ENCODE results near the gene ZFP14. TPM values are rescaled to one million over a fixed set of nuclear protein-coding genes. Genes with fewer than 3 reads are reported as not detected.

ZFP14 gene
- total RNA-seq, 1 donor from 2014 or later = 14.3 TPM

DNA sequence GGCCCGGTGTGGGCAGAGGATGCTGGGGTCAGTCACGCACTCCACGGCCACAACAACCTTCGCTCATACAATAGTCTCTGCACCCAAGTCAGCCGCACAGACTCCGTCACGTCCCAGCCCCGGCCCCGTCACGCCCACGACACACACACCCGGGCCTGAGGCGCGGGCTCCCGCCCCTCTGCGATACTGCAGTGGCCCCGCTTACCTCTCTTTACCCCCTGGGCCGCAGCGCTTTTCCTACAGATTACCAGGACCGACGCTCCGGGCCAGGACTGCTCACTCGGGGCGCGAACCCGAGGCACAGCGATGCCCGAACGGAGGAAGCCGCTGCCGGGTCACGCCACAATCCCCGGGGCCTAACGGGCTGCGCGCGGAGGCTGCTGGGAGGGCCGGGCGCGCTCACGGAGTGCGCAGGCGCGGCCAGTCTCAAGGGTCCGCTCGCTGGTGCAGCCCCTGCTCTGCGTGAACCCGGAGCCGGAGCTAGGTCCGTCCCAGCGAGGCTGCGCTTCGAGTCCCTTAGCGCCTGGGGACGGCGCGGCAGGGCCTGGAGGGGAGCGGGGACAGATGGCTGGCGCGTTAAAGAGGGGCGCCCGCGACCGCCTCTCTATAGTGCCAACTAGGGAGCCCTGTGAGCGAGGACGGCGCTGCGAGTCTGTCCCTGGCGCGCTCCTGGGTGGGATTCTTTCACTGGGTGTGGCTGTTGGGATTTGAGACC, 39.4 kb upstream of the ZFP14 start, which contains the start of gene ZFP82:
Gene ZFP82, minus strand, starts transcription at position 358 of the 715 bp plus-strand sequence. CDS start 8,855 bp downstream, outside the sequence.
- peaks cover 1% of the 10 kb centered on the region for H3K4me1 Mint-ChIP-seq (ENCODE audit: low read depth, unreplicated experiment)
- H3K27me3 Mint-ChIP-seq (ENCODE audit: unreplicated experiment) = peaks cover 10% of the 10 kb centered on the region
- TF ChIP-seq, protein P1, sequence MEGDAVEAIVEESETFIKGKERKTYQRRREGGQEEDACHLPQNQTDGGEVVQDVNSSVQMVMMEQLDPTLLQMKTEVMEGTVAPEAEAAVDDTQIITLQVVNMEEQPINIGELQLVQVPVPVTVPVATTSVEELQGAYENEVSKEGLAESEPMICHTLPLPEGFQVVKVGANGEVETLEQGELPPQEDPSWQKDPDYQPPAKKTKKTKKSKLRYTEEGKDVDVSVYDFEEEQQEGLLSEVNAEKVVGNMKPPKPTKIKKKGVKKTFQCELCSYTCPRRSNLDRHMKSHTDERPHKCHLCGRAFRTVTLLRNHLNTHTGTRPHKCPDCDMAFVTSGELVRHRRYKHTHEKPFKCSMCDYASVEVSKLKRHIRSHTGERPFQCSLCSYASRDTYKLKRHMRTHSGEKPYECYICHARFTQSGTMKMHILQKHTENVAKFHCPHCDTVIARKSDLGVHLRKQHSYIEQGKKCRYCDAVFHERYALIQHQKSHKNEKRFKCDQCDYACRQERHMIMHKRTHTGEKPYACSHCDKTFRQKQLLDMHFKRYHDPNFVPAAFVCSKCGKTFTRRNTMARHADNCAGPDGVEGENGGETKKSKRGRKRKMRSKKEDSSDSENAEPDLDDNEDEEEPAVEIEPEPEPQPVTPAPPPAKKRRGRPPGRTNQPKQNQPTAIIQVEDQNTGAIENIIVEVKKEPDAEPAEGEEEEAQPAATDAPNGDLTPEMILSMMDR (IDR thresholded peaks at IDR 0.05; ENCODE audit: partially characterized antibody, unreplicated experiment) = no peak
- peak within 1 kb of the TSS; percentile 94 for H3K27ac Mint-ChIP-seq (ENCODE audit: unreplicated experiment)
- H3K9me3 Mint-ChIP-seq (ENCODE audit: unreplicated experiment) = peaks cover 17% of the 10 kb centered on the region
- peaks cover 10% of the 10 kb centered on the region for H3K36me3 Mint-ChIP-seq (ENCODE audit: unreplicated experiment)
- peak; percentile 95 for DNase-seq
- peak within 1 kb of the TSS; percentile 95 for H3K4me3 Mint-ChIP-seq (ENCODE audit: unreplicated experiment)

- peak overlapping the region; percentile 94 for H3K27ac Mint-ChIP-seq (ENCODE audit: unreplicated experiment)
- peaks cover 1% of the 10 kb centered on the region for H3K4me1 Mint-ChIP-seq (ENCODE audit: low read depth, unreplicated experiment)
- peaks cover 10% of the 10 kb centered on the region for H3K27me3 Mint-ChIP-seq (ENCODE audit: unreplicated experiment)
- H3K4me3 Mint-ChIP-seq (ENCODE audit: unreplicated experiment) = peak overlapping the region; percentile 95
- no peak for DNase-seq
- TF ChIP-seq, protein P1 (IDR thresholded peaks at IDR 0.05; ENCODE audit: partially characterized antibody, unreplicated experiment) = no peak
- peaks cover 10% of the 10 kb centered on the region for H3K36me3 Mint-ChIP-seq (ENCODE audit: unreplicated experiment)
- H3K9me3 Mint-ChIP-seq (ENCODE audit: unreplicated experiment) = peaks cover 17% of the 10 kb centered on the region
Measured at GRCh38 chr19:36417752-36418286, 38.8 kb upstream of the ZFP14 start.

DNA sequence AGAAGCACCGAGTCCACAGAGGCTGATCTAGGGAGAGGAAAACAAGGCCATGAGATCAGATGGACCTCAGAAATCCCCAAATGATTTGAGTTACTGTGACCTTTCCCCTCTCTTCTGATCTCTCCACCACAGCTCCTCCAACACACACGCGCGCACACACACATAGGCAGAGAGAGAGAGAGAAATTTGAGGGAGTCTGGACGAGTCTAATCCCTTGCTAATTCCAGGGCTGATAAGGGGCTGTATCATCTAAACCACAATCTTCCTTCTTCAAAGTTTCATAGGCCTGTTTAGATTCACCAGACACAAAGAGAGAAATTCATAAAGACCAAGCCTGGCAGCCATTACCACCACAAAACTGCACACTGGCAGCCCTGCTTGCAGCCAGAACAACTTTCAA, 30.8 kb upstream of the ZFP14 start:
- H3K9me3 Mint-ChIP-seq (ENCODE audit: unreplicated experiment) = no peaks in the 10 kb centered on the region
- peaks cover 1% of the 10 kb centered on the region for H3K27me3 Mint-ChIP-seq (ENCODE audit: unreplicated experiment)
- H3K4me1 Mint-ChIP-seq (ENCODE audit: low read depth, unreplicated experiment) = no peaks in the 10 kb centered on the region
- no peak overlapping the region for H3K4me3 Mint-ChIP-seq (ENCODE audit: unreplicated experiment)
- no peak for DNase-seq
- TF ChIP-seq, protein P1 (IDR thresholded peaks at IDR 0.05; ENCODE audit: partially characterized antibody, unreplicated experiment) = no peak
- peaks cover 18% of the 10 kb centered on the region for H3K36me3 Mint-ChIP-seq (ENCODE audit: unreplicated experiment)
- H3K27ac Mint-ChIP-seq (ENCODE audit: unreplicated experiment) = no peak overlapping the region

DNA sequence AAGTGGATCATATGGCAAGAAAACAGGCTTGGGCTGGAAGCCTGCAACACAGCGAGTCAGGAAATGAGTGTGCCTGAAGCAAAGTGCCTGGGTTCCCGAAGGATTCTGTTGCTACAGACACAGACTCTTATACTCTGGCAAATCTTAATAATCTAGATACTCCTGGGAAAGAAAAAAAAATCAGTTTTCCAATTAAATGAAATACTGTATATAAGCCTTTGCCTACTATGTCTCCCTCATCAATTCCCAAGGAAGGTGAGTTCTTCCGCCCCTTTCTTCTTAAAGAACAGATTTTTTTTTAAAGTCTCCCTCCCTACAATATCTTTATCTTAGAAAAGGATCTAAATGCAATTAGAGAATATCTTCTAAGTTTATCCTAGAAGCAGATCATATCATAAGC, 29.1 kb upstream of the ZFP14 start:
- H3K27me3 Mint-ChIP-seq (ENCODE audit: unreplicated experiment) = peaks cover 1% of the 10 kb centered on the region
- DNase-seq = no peak
- no peak overlapping the region for H3K27ac Mint-ChIP-seq (ENCODE audit: unreplicated experiment)
- peaks cover 3% of the 10 kb centered on the region for H3K9me3 Mint-ChIP-seq (ENCODE audit: unreplicated experiment)
- TF ChIP-seq, protein P1 (IDR thresholded peaks at IDR 0.05; ENCODE audit: partially characterized antibody, unreplicated experiment) = no peak
- H3K4me1 Mint-ChIP-seq (ENCODE audit: low read depth, unreplicated experiment) = no peaks in the 10 kb centered on the region
- no peak overlapping the region for H3K4me3 Mint-ChIP-seq (ENCODE audit: unreplicated experiment)
- H3K36me3 Mint-ChIP-seq (ENCODE audit: unreplicated experiment) = peaks cover 22% of the 10 kb centered on the region

DNA sequence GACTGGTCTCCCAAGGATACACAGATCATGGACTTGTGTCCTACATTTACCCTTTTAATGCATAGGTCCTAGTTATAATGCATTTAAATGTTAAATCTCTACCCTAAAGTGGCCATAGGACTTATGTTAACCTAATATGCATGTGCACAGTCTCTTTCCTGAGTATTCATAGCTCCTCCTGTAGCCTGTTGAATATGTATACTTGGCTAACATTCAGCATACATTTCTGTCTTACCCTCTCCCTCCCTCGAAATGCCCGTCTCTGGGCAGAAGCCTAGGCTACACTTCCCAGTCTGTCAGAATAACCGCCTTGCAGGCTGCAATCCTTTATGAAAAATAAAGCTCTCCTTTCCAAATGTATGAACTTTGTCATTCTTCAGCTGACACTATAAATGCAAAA, 25.5 kb upstream of the ZFP14 start:
- no peak for DNase-seq
- Mint-ChIP-seq H3K27me3 (ENCODE audit: unreplicated experiment) (peaks cover 1% of the 10 kb centered on the region), H3K27ac (ENCODE audit: unreplicated experiment) (no peak overlapping the region), H3K4me3 (ENCODE audit: unreplicated experiment) (no peak overlapping the region), H3K4me1 (ENCODE audit: low read depth, unreplicated experiment) (no peaks in the 10 kb centered on the region), H3K36me3 (ENCODE audit: unreplicated experiment) (peaks cover 36% of the 10 kb centered on the region), H3K9me3 (ENCODE audit: unreplicated experiment) (peaks cover 3% of the 10 kb centered on the region)
- TF ChIP-seq, protein P1 (IDR thresholded peaks at IDR 0.05; ENCODE audit: partially characterized antibody, unreplicated experiment) = no peak
